CMK (cell line): ENCODE data around the gene GSG1L2.

Source experiments
- DNase-seq: peaks from one replicate; pipeline ENCODE4 v3.0.0-alpha.2; 2010; ENCODE audit warnings: low read depth

Gene GSG1L2

GRCh38 chr17:9821921-9822320, at the start of gene GSG1L2:
TSS of gene GSG1L2 (minus strand) at chr17:9822079. CDS start at chr17:9822071, 8 bp downstream.
- no peak for DNase-seq

- no peak for DNase-seq
Observed at GRCh38 chr17:9868552-9868951, 46.7 kb upstream of the GSG1L2 start.

GRCh38 chr17:9865586-9865985, 43.7 kb upstream of the GSG1L2 start:
- no peak for DNase-seq

DNA sequence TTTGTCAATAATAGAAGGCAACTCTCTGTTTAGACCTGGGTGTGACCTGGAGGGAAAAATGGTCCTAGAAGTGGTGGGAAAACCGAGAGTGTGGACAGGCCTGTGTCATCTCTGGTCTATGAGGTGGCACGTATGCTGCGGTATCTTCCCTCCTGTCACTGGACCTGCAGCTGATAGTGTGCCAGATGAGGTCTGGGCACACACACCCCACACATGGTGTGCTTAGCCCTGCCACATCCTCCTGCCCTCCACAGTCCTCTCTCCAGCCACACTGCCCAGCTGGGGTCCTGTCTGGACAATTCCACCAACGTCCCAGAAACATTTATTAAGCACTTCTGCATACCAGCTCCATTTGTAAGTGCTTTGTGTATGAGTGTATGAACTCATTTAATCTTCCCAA, 41.1 kb upstream of the GSG1L2 start:
- DNase-seq = no peak

DNA sequence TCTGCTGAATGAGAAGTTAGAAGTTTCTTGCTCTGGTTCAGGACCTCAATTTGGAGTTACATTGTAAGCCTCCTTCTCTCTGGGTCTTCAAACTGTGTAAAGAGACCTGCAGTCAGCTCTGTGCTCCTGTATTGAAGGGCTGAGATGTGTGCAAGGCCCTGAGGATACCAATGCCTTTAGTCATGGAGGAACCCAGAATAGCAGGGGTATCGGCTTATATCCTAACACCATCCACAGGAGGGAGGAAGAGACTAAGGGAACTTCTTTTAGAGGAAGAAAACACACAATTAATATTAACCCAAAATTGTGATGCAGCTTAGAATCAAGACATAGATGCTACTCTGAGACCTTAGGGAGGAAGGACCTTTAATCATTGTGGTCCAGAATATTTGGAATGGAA, 40.3 kb upstream of the GSG1L2 start:
- DNase-seq = no peak

- no peak for DNase-seq
Observed at GRCh38 chr17:9860851-9861250, 39.0 kb upstream of the GSG1L2 start.

- no peak for DNase-seq
Observed at GRCh38 chr17:9859781-9860180, 37.9 kb upstream of the GSG1L2 start.

DNA sequence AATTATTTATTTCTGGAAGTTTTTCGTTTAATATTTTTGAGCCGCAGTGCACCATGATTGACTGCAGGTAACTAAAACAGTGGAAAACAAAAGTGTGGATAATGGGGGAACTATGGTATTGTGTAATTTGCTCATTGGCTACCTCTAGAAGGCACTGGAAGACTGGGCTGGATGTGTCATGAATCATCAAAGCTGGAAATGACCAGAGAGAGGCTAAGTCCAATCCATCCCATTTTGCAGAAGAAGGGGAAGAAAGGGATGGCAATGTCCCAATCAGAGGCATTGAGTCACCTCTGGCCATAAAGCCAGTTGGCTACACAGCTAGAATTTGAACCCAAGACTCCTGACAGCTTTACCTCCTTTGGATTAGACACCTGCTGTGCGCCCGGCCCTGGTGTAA, 33.2 kb upstream of the GSG1L2 start:
- no peak for DNase-seq

DNA sequence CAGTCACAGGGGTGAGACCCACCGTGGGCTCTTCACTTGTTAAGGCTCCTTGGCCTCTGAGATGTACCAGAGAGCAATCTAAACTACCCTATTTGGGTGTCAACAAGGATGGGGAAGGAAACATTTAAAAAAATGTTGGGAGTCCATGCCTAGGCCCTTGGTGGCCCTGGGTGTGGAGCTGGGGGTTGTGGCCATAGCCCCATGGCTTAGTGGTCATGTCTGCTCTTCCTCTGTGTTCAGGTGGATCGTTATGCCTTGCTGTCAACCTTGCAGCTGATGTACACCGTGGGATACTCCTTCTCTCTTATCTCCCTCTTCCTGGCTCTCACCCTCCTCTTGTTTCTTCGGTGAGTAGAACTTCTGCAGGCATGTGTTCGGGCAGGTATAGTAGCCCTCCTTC, 32.4 kb upstream of the GSG1L2 start:
- DNase-seq = no peak

GRCh38 chr17:9850151-9850550, 28.3 kb upstream of the GSG1L2 start:
- no peak for DNase-seq

- DNase-seq = no peak
Observed at GRCh38 chr17:9845306-9845705, 23.4 kb upstream of the GSG1L2 start.

GRCh38 chr17:9844153-9844552, 22.3 kb upstream of the GSG1L2 start:
- no peak for DNase-seq

GRCh38 chr17:9843152-9844010, 21.5 kb upstream of the GSG1L2 start:
- no peak for DNase-seq

GRCh38 chr17:9842057-9842758, 20.3 kb upstream of the GSG1L2 start:
- DNase-seq = no peak

- DNase-seq = no peak
Observed at GRCh38 chr17:9839433-9839832, 17.6 kb upstream of the GSG1L2 start.

DNA sequence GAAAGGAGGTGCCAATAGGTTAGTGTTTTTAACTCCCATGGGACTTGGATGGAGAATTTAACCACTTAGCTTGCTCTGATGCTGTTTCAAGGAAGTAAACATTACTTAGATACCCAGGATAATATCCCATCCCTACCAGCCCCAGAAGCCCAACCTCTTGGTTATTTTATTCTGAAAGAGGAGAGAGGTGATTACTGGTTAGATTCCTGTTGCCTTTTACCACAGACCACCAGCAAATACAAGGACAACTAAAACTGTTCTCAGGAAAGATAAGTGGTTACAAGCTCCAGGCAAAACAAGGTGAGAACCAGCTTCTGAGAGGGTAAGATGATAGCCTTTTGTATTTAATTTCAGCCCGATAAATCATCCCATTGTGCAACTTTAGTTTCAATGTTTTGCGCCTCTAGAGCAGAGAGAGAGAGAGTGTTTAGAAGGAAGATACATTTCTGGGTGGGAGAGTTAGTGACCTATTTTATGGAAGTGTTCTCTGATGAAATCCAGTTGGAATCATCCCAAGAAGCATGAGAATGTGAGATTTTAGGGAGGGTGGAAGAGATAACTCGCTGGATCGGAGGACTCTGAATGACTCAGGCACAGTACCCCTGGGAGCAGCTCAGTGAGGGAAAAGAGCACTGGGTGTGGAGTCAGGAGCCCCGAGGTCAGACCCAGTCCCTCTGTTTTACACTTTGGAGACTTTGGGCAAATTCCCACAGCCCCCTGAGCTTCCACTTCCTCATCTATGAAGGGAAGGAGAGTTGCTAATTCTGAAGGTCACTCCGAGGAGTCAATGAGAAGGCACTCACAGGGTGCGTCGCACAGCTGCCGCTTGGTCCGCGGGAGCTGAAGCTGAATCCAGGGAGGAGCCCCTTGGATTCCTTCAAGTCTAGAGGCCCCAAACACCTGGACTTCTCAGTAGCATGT, 15.9 kb upstream of the GSG1L2 start:
- no peak for DNase-seq

- no peak for DNase-seq
Observed at GRCh38 chr17:9833922-9834321, 12.0 kb upstream of the GSG1L2 start.

DNA sequence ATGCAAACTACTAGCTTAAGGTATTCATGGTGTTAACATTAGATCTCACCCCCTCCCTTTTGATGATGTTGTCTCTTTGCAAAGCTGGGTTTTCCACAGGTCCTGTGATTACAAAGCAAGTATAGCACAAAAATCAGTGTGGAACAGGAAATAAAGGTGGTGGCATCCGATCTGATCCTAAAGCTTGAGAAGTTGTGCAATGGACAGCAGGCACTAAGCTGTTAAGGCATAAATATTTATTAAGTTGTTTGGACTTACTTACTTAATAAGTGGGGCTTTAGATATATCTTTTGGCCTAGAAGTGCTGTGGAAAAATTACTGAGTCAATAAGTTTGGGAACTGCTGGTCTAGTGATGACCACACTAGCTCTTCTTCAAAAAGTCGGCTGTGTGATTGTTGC, 8.8 kb upstream of the GSG1L2 start:
- DNase-seq = no peak

GRCh38 chr17:9829343-9829742, 7.5 kb upstream of the GSG1L2 start:
- no peak for DNase-seq

GRCh38 chr17:9828296-9829295, 6.7 kb upstream of the GSG1L2 start:
- DNase-seq = no peak

DNA sequence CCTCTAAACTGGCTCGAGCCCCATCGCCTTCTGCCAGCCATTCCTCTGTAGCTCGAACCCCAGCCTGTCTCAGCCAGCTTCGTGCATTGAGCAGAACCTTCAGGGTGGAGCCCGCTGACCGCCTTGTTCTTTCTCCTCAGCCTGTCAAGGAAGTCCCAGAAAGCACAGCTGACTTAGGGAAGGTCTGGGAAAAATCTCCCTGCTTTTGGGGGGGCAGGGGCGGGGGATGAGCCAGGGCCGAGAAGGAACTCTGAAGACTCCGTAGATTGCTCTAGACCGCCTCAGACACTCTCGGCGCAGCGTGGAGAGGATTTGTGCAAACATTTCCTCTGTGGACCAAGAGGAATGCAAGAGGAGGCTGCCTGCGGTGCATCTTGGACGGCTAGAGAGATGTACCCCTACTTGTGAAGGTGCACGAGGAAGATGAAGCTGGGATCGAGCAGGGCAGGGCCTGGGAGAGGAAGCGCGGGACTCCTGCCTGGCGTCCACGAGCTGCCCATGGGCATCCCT, 3.8 kb upstream of the GSG1L2 start, which contains the start of gene GLP2R:
GLP2R (plus strand) TSS at position 284 of the 510 bp plus-strand sequence; CDS start at position 424, 140 bp downstream.
- DNase-seq = no peak
